Neural cell (in vitro differentiated cells): ENCODE data around the gene FNDC3A.

Experiments
- EP300 ChIP-seq: fragments of 450-650 bp; conservative IDR thresholded peaks from 2 replicates; pipeline ENCODE4 v1.6.1; 2014; ENCODE audit warnings: antibody characterized with exemption, mild to moderate bottlenecking, moderate library complexity; ENCODE audit not compliant: poor library complexity, severe bottlenecking
- EZH2 ChIP-seq: fragments of 200-600, 300-800 bp; shearing (Covaris generic), sonication (generic); IDR thresholded peaks from 2 replicates; pipeline ENCODE4 v1.6.1; 2014; ENCODE audit warnings: antibody characterized with exemption, low read length, borderline replicate concordance, mild to moderate bottlenecking; ENCODE audit not compliant: insufficient read depth, poor library complexity, severe bottlenecking
- POLR2AphosphoS5 ChIP-seq: IDR thresholded peaks from 2 replicates; pipeline ENCODE4 v1.6.1; 2012
- RAD21 ChIP-seq: fragments of 450-650 bp; conservative IDR thresholded peaks from 2 replicates; pipeline ENCODE4 v1.6.1; 2014; ENCODE audit warnings: antibody characterized with exemption, mild to moderate bottlenecking, moderate library complexity
- TAF1 ChIP-seq: IDR thresholded peaks from 2 replicates; pipeline ENCODE4 v1.6.1; 2012; ENCODE audit warnings: low read depth
- TF ChIP-seq, protein P1 (sequence below): fragments of 450-650 bp; IDR thresholded peaks from 2 replicates; pipeline ENCODE4 v1.5.1; 2014; ENCODE audit warnings: antibody characterized with exemption, mild to moderate bottlenecking, moderate library complexity; ENCODE audit not compliant: poor library complexity, severe bottlenecking

DNA sequence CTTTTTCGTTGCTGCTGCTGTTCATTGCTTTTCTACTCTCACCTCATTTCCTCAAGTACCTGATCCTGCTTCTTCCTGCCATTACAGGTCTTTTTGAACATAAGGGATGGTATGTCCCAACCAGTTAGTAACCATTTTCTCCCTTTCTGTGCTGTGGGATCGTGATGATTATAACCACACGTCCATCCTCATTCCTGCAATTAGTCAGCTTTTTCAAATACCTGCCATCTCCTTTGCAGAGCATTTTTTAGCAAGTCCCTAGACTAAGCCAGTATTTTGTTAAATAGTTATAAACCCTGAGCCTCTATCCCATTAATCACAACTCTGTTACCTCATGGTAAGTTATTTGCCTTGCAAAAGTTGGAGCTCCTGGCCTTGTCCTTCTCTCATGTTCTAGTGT lies 109.2 kb downstream of the FNDC3A start:
- TF ChIP-seq, protein P1, sequence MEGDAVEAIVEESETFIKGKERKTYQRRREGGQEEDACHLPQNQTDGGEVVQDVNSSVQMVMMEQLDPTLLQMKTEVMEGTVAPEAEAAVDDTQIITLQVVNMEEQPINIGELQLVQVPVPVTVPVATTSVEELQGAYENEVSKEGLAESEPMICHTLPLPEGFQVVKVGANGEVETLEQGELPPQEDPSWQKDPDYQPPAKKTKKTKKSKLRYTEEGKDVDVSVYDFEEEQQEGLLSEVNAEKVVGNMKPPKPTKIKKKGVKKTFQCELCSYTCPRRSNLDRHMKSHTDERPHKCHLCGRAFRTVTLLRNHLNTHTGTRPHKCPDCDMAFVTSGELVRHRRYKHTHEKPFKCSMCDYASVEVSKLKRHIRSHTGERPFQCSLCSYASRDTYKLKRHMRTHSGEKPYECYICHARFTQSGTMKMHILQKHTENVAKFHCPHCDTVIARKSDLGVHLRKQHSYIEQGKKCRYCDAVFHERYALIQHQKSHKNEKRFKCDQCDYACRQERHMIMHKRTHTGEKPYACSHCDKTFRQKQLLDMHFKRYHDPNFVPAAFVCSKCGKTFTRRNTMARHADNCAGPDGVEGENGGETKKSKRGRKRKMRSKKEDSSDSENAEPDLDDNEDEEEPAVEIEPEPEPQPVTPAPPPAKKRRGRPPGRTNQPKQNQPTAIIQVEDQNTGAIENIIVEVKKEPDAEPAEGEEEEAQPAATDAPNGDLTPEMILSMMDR: no peak
- no peak for TF ChIP-seq EP300
- no peak for TF ChIP-seq POLR2AphosphoS5
- no peak for TF ChIP-seq TAF1
- no peak for TF ChIP-seq EZH2
- TF ChIP-seq RAD21: no peak
